Peyer's patch (tissue), 4 donors: ENCODE data around the gene ZCCHC17. TPM values are rescaled to one million over a fixed set of nuclear protein-coding genes. Genes with fewer than 3 reads are reported as not detected.

Experiments used
- DNase-seq, 3 donors: peaks; one replicate each; pipeline ENCODE4 v3.0.0-alpha.2; 2017 to 2019
- H3K27ac ChIP-seq, 4 donors: fragments of 200-600 bp; sonication (generic); one replicate each; pipeline ENCODE4 v1.5.1; 2016 to 2019
- H3K27me3 ChIP-seq, 2 donors: fragments of 200-600 bp; sonication (generic); one replicate each; pipeline ENCODE4 v1.5.1; 2019
- H3K36me3 ChIP-seq, 3 donors: fragments of 200-600 bp; sonication (generic); one replicate each; pipeline ENCODE4 v1.5.1; 2016 to 2019
- H3K4me1 ChIP-seq, 4 donors: fragments of 200-600 bp; sonication (generic); one replicate each; pipeline ENCODE4 v1.5.1; 2016 to 2019
- H3K4me3 ChIP-seq, 4 donors: fragments of 200-600 bp; sonication (generic); 1 replicate in 3 of 4; 2 replicates in 1 of 4; pipeline ENCODE4 v1.5.1; 2016 to 2019; ENCODE audit warnings: mild to moderate bottlenecking in 1 of 4
- H3K9me3 ChIP-seq, 4 donors: fragments of 200-600 bp; sonication (generic); one replicate each; pipeline ENCODE4 v1.5.1; 2016 to 2019; ENCODE audit warnings: mild to moderate bottlenecking in 1 of 4
- CTCF ChIP-seq, 6 experiments: fragments of 450-650 bp in 4 of 6; fragments of 200-600 bp in 2 of 6; sonication (generic) in 1 of 6; IDR thresholded peaks; one replicate each; pipeline ENCODE4 v1.5.1; 2017 to 2019; ENCODE audit warnings: antibody characterized with exemption in 6 of 6, mild to moderate bottlenecking in 3 of 6, moderate library complexity in 1 of 6
- POLR2A ChIP-seq, 2 donors: fragments of 450-650 bp; IDR thresholded peaks; one replicate each; pipeline ENCODE4 v1.5.1; 2017; ENCODE audit warnings: antibody characterized with exemption in 2 of 2, mild to moderate bottlenecking in 2 of 2, moderate library complexity in 2 of 2
- total RNA-seq, 4 donors: library from RNA; depleted of rRNA; stranded (reverse); fragments of >200 nt; gene quantifications; one replicate each; pipeline ENCODE4 v1.1.0, GENCODE V29; 2016

Gene ZCCHC17
- total RNA-seq, 4 donors from 2014 or later, result 5.4 to 9.8 (median 8.1) TPM

GRCh38 chr1:31413405-31414001 lies 116.7 kb downstream of the ZCCHC17 start:
- TF ChIP-seq CTCF (IDR thresholded peaks at IDR 0.05) (no peak), POLR2A (IDR thresholded peaks at IDR 0.05) (peak in 1 of 2 donors; percentile 53)
- no peaks in the 10 kb centered on the region for H3K27me3 ChIP-seq
- H3K9me3 ChIP-seq, result no peaks in the 10 kb centered on the region
- no peaks in the 10 kb centered on the region for H3K36me3 ChIP-seq
- peaks cover 0 to 15% (median 7%) of the 10 kb centered on the region in 4 donors for H3K4me1 ChIP-seq
- peak overlapping the region; percentile 50 to 84 (median 76) for H3K4me3 ChIP-seq
- H3K27ac ChIP-seq, result peak overlapping the region in 3 of 4 donors; percentile 82 to 92 (median 91)
- peak; percentile 47 to 93 (median 88) for DNase-seq

Other genes starting within 250 kb of the ZCCHC17 start
- 100 to 1,000 TPM in 1 of 4 donors, 10 to 100 TPM in 3; 61.6 to 109 (median 76.9) TPM for gene PUM1, start 231.3 kb upstream of the ZCCHC17 start, total RNA-seq
- not detected for gene NKAIN1, start 57.1 kb upstream of the ZCCHC17 start, total RNA-seq
- 10 to 100 TPM; 22.9 to 63.5 (median 34.3) TPM for gene SNRNP40, start 244 bp upstream of the ZCCHC17 start, total RNA-seq
- gene FABP3, start 76.0 kb downstream of the ZCCHC17 start, total RNA-seq, result 10 to 100 TPM in 1 of 4 donors, 1 to 10 TPM in 1, not detected in 2; 2.7 to 15.7 TPM
- gene SERINC2, start 116.2 kb downstream of the ZCCHC17 start, total RNA-seq, result 100 to 1,000 TPM in 3 of 4 donors, 10 to 100 TPM in 1; 36.3 to 229 (median 210) TPM